WI38 (cell line): ENCODE results near the gene FSD1L.

Experiments used
- H3K4me3 ChIP-seq: 2 replicates; pipeline ENCODE4 v1.5.1; 2011; ENCODE audit warnings: low read depth, mild to moderate bottlenecking, control low read depth, low read length
- CTCF ChIP-seq: IDR thresholded peaks from 2 replicates; pipeline ENCODE4 v1.5.1; 2012; ENCODE audit warnings: low read depth, mild to moderate bottlenecking, control low read depth, low read length

Gene FSD1L

GRCh38 chr9:105421154-105421553, 26.7 kb upstream of the FSD1L start:
- no peak for TF ChIP-seq CTCF
- no peak overlapping the region for H3K4me3 ChIP-seq

- no peak for TF ChIP-seq CTCF
These were observed 26.0 kb upstream of the FSD1L start for GRCh38 chr9:105421864-105422263.

DNA sequence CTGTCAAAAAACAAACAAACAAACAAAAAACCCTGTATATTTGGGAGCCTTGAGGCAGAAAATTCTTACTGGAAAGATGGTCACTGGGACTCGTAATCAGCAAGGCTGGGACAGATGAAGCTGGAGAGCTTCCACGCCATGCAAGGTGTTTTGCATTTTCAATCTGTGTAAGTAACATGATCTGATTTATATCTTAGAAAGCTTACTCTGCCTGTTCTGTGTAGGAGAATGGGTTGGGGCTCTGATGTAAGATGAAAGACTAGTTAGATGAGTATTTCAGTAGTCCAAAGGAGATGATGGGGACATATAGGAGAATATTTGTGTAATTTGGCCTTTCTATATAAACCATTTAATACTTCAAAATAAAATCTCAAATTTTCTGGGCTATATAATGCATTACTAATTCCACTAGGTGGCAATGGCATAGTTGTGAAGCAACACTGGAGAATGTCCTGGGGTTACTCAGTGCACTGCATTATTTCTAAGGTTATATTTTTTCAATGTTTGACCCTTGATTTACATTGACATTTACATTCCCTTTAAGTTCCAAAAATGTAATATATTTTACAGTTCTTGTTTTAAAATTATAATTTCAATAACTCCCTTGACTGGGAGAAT, 21.9 kb upstream of the FSD1L start:
- H3K4me3 ChIP-seq: no peak overlapping the region
- peak; percentile 24; the same call in 1 of the 2 replicates for TF ChIP-seq CTCF

More at GRCh38 chr9:105421864-105422263, 26.0 kb upstream of the FSD1L start:
- no peak overlapping the region for H3K4me3 ChIP-seq

DNA sequence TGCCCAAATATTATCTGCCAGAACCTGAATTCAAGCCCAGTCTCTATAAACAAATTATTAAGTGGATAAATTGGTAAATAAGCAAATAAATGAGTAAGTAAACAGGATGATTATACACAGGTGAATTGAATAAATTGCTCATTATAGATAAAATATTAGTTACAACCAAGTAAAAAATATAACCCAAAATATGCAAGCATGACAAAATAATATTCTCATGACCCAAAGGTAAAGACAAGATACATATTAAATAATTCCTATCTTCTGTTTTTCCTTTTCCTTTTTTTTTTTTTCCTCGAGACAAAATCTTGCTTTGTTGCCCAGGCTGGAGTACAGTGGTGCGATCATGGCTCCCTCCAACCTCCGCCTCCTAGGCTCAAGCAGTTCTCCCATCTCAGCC, 21.2 kb upstream of the FSD1L start:
- no peak for TF ChIP-seq CTCF
- H3K4me3 ChIP-seq: no peak overlapping the region

DNA sequence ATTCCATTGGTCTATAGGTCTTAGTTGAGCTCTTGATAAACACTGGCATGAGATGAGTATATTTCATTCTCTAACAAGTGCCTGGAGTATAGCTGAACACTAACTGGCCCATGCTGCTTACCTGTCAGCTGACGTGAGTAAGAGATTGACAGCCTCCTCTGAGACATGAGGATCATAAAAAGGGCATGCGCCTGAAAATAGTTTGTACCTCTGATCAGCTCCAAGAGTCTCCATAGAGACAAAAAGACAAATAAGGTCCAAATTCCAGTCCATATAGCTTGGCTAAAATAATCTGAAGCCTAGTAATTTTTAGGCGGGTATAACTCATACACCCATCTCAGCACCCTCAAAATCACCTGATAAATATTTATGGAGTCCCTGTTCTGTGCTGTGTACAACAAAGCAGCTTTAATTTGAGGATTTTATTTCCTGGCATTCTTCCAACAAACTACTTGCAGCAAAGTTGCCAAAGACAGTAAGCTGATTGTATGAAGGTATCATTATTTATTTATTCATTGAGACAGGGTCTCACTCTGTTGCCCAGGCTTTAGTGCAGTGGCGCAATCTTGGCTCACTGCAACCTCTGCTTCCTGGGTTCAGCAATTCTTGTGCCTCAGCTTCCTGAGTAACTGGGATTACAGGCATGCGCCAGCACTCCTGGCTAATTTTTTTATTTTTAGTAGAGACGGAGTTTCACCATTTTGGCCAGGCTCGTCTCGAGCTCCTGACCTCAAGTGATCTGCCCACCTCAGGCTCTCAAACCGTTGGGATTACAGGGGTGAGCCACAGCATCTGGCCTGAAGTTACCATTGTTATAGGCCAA, 16.2 kb upstream of the FSD1L start:
- TF ChIP-seq CTCF: no peak
- no peak overlapping the region for H3K4me3 ChIP-seq

DNA sequence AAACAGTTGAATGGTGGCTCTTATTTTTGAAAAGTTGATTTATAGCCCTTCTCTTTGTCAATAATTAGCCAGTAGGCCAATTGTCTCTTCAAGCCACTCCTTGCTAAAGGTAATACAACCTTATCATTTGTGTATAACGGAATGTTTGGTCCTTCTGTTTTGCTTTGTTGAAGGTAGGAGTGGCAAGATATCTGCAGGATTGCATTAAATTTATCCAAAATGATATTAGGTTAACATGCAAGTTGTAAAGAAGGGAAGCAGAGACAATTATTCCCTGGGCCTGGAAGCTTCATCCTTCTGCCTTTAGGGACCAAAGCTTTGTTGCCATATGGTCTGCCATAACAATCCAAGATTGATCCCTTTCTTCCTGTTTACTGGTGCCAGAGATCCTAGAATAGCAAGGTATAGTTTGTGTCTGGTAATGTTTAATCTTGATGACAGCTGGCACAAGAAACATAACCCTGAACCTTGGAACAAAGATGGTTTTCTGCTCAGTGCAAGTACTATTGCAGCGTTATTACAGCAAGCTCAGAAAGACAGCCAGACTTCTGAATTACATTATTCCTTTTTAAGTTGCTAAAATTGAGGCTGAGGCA, 15.5 kb upstream of the FSD1L start:
- no peak for TF ChIP-seq CTCF
- H3K4me3 ChIP-seq: no peak overlapping the region

DNA sequence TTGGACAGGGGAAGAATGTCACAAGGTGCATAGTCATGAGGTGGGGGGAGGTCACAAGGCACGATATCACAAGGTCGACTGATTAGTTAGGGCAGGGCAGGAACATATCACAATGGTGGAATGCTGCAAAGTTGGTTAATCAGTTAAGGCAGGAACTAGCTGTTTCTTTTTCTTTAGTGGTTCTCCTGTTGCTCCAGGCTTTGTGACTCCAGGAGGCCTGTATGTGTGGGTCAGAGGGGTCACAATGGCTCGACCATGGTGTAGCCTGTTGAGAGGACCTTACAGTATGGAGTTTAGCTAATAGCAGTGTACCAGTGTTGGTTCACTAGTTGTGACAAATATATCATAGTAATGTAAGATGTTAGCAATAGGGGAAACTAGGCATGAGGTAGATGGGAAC, 12.4 kb upstream of the FSD1L start:
- TF ChIP-seq CTCF: no peak
- no peak overlapping the region for H3K4me3 ChIP-seq
